Neural progenitor cell (in vitro differentiated cells): Measurements from ENCODE around the gene CNIH2. TPM values are rescaled to one million over a fixed set of nuclear protein-coding genes. Genes with fewer than 3 reads are reported as not detected.

ENCODE experiments used
- DNase-seq: peaks from one replicate; pipeline ENCODE4 v3.0.0-alpha.2; 2016; ENCODE audit warnings: low spot score
- H2AFZ ChIP-seq: fragments of 200-600 bp; sonication (generic); replicated peaks from 2 replicates; pipeline ENCODE4 v1.6.1; 2016; ENCODE audit warnings: antibody characterized with exemption
- H3F3A ChIP-seq: fragments of 200-600 bp; sonication (generic); 2 replicates; pipeline ENCODE4 v1.6.1; 2016; ENCODE audit warnings: antibody characterized with exemption, low read depth
- H3K27ac ChIP-seq: fragments of 200-600 bp; sonication (generic); 2 replicates; pipeline ENCODE4 v1.5.1; 2016; ENCODE audit warnings: mild to moderate bottlenecking
- H3K27me3 ChIP-seq: fragments of 200-600 bp; sonication (generic); 2 replicates; pipeline ENCODE4 v1.6.1; 2016; ENCODE audit warnings: mild to moderate bottlenecking, moderate library complexity
- H3K36me3 ChIP-seq: fragments of 200-600 bp; sonication (generic); 2 replicates; pipeline ENCODE4 v1.5.1; 2016
- H3K4me1 ChIP-seq: fragments of 200-600 bp; sonication (generic); 2 replicates; pipeline ENCODE4 v1.6.1; 2016; ENCODE audit warnings: mixed run types
- H3K4me2 ChIP-seq: fragments of 200-600 bp; sonication (generic); 2 replicates; pipeline ENCODE4 v1.6.1; 2016
- H3K4me3 ChIP-seq: fragments of 200-600 bp; sonication (generic); 2 replicates; pipeline ENCODE4 v1.5.1; 2016
- H3K79me2 ChIP-seq: fragments of 200-600 bp; sonication (generic); 2 replicates; pipeline ENCODE4 v1.6.1; 2016; ENCODE audit warnings: low read depth
- H3K9ac ChIP-seq: fragments of 200-600 bp; sonication (generic); 2 replicates; pipeline ENCODE4 v1.6.1; 2016
- H3K9me3 ChIP-seq: fragments of 200-600 bp; sonication (generic); 2 replicates; pipeline ENCODE4 v1.5.1; 2016; ENCODE audit warnings: low read depth
- H4K20me1 ChIP-seq: fragments of 200-600 bp; sonication (generic); 2 replicates; pipeline ENCODE4 v1.6.1; 2016; ENCODE audit warnings: low read depth
- H3K27ac Mint-ChIP-seq: 3 replicates; pipeline ENCODE4 v1.8.0; 2021; ENCODE audit warnings: mixed read lengths
- H3K27me3 Mint-ChIP-seq: 2 replicates; pipeline ENCODE4 v1.8.0; 2022; ENCODE audit warnings: low read depth, mild to moderate bottlenecking, inconsistent platforms, moderate library complexity, mixed read lengths; ENCODE audit not compliant: insufficient read depth
- H3K36me3 Mint-ChIP-seq: 3 replicates; pipeline ENCODE4 v1.8.0; 2021; ENCODE audit warnings: mixed read lengths
- H3K4me1 Mint-ChIP-seq: 3 replicates; pipeline ENCODE4 v1.8.0; 2021; ENCODE audit warnings: mixed read lengths
- H3K4me3 Mint-ChIP-seq: 3 replicates; pipeline ENCODE4 v1.8.0; 2021; ENCODE audit warnings: mild to moderate bottlenecking, moderate library complexity, mixed read lengths
- H3K9me3 Mint-ChIP-seq: 3 replicates; pipeline ENCODE4 v1.8.0; 2020; ENCODE audit warnings: mixed read lengths
- CTCF ChIP-seq: fragments of 200-600 bp; sonication (generic); IDR thresholded peaks from 2 replicates; pipeline ENCODE4 v1.5.1; 2017; ENCODE audit warnings: antibody characterized with exemption, mild to moderate bottlenecking
- EZH2 ChIP-seq: fragments of 200-600 bp; sonication (generic); IDR thresholded peaks from 2 replicates; pipeline ENCODE4 v1.6.1; 2017; ENCODE audit warnings: antibody characterized with exemption, mild to moderate bottlenecking, moderate library complexity
- EZH2phosphoT487 ChIP-seq: fragments of 200-600 bp; sonication (generic); IDR thresholded peaks from 2 replicates; pipeline ENCODE4 v1.6.1; 2017; ENCODE audit warnings: antibody characterized with exemption
- total RNA-seq: library from RNA; depleted of rRNA; stranded (reverse); fragments of >200 nt; gene quantifications from 2 replicates; pipeline ENCODE4 v1.2.3, GENCODE V29; 2015; ENCODE audit warnings: low replicate concordance

The CNIH2 gene
- total RNA-seq, 1 donor from 2014 or later, result 5.7 TPM

GRCh38 chr11:66247295-66247694 lies 30.7 kb upstream of the CNIH2 start:
- Histone ChIP-seq H3K36me3 (no peaks in the 10 kb centered on the region), H3K9me3 (no peaks in the 10 kb centered on the region), H3K27ac (no peak overlapping the region), H3K9ac (no peak overlapping the region), H3K4me3 (no peak overlapping the region), H3K4me1 (no peaks in the 10 kb centered on the region), H3K4me2 (no peak overlapping the region), H3K27me3 (no peaks in the 10 kb centered on the region), H2AFZ (no peak overlapping the region), H4K20me1 (no peaks in the 10 kb centered on the region), H3F3A (no peaks in the 10 kb centered on the region), H3K79me2 (no peaks in the 10 kb centered on the region)
- Mint-ChIP-seq H3K27ac (no peak overlapping the region), H3K4me1 (peaks cover 7% of the 10 kb centered on the region), H3K9me3 (no peaks in the 10 kb centered on the region), H3K4me3 (no peak overlapping the region), H3K27me3 (peaks cover 11% of the 10 kb centered on the region), H3K36me3 (peaks cover 4% of the 10 kb centered on the region)
- TF ChIP-seq EZH2, result no peak
- TF ChIP-seq CTCF, result no peak
- no peak for TF ChIP-seq EZH2phosphoT487
- DNase-seq, result no peak

DNA sequence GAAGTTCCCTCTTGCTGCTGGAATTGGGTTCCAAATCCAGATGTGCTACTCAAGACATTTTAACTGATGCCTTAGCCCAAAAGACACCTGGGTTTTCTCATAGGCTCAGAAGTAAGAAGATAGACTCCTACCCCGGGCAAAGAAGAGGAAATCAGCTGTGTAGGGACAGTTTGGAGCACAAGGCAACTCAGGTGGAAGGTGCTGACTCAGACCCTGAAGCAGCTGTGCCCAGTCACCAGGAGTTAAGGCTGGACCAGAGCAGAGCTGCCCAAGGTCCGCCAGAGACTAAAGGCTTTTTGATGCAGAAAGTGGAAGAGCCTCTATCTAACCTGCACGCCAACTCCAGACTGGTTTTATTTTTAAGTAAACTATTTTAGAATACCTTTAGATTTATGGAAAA lies 30.2 kb upstream of the CNIH2 start:
- no peak overlapping the region for H2AFZ ChIP-seq
- no peaks in the 10 kb centered on the region for H3F3A ChIP-seq
- H3K4me1 Mint-ChIP-seq, result peaks cover 7% of the 10 kb centered on the region
- H3K27ac Mint-ChIP-seq, result no peak overlapping the region
- no peaks in the 10 kb centered on the region for H4K20me1 ChIP-seq
- no peaks in the 10 kb centered on the region for H3K36me3 ChIP-seq
- no peak overlapping the region for H3K4me3 ChIP-seq
- no peaks in the 10 kb centered on the region for H3K27me3 ChIP-seq
- TF ChIP-seq CTCF (no peak), EZH2 (no peak), EZH2phosphoT487 (no peak)
- H3K4me3 Mint-ChIP-seq, result no peak overlapping the region
- DNase-seq, result no peak
- H3K9ac ChIP-seq, result no peak overlapping the region
- peaks cover 4% of the 10 kb centered on the region for H3K36me3 Mint-ChIP-seq
- H3K27ac ChIP-seq, result no peak overlapping the region
- no peaks in the 10 kb centered on the region for H3K9me3 Mint-ChIP-seq
- H3K27me3 Mint-ChIP-seq, result peaks cover 9% of the 10 kb centered on the region
- no peak overlapping the region for H3K4me2 ChIP-seq
- no peaks in the 10 kb centered on the region for H3K79me2 ChIP-seq
- no peaks in the 10 kb centered on the region for H3K9me3 ChIP-seq
- no peaks in the 10 kb centered on the region for H3K4me1 ChIP-seq

GRCh38 chr11:66248903-66249302 lies 29.1 kb upstream of the CNIH2 start:
- H3K9me3 Mint-ChIP-seq, result no peaks in the 10 kb centered on the region
- H3K27ac ChIP-seq, result no peak overlapping the region
- H3K9ac ChIP-seq, result no peak overlapping the region
- no peak overlapping the region for H3K4me2 ChIP-seq
- no peaks in the 10 kb centered on the region for H3K27me3 ChIP-seq
- no peaks in the 10 kb centered on the region for H3K36me3 ChIP-seq
- H3K4me1 Mint-ChIP-seq, result peaks cover 7% of the 10 kb centered on the region
- peaks cover 4% of the 10 kb centered on the region for H3F3A ChIP-seq
- H3K4me3 Mint-ChIP-seq, result no peak overlapping the region
- no peaks in the 10 kb centered on the region for H4K20me1 ChIP-seq
- no peaks in the 10 kb centered on the region for H3K79me2 ChIP-seq
- no peak for DNase-seq
- peaks cover 10% of the 10 kb centered on the region for H3K27me3 Mint-ChIP-seq
- TF ChIP-seq CTCF (no peak), EZH2phosphoT487 (no peak), EZH2 (no peak)
- no peak overlapping the region for H3K4me3 ChIP-seq
- H3K27ac Mint-ChIP-seq, result no peak overlapping the region
- H3K9me3 ChIP-seq, result no peaks in the 10 kb centered on the region
- H2AFZ ChIP-seq, result no peak overlapping the region
- no peaks in the 10 kb centered on the region for H3K4me1 ChIP-seq
- H3K36me3 Mint-ChIP-seq, result peaks cover 4% of the 10 kb centered on the region
